NCI-H2196 (cell line): ENCODE results near the gene GOLGA1.
A peak's percentile ranks its signal among the peaks of the same experiment; 100 is the strongest.
"Not testable (repeated sequence)": the region's sequence is repeated elsewhere in the genome, so short reads cannot be mapped to it uniquely, and the experiment has no call there.

Source experiments
- DNase-seq: peaks from one replicate; lab custom pipeline; 2025; ENCODE audit not compliant: unreplicated experiment; lab: John Stamatoyannopoulos, UW

Gene GOLGA1

GRCh38 chr9:124860582-124861341, 80.1 kb downstream of the GOLGA1 start:
- DNase-seq = no peak

- no peak for DNase-seq
Measured at GRCh38 chr9:124859803-124860581, 80.9 kb downstream of the GOLGA1 start.

- DNase-seq = no peak
Measured at GRCh38 chr9:124858330-124859046, 82.4 kb downstream of the GOLGA1 start.

GRCh38 chr9:124857533-124858162, 83.2 kb downstream of the GOLGA1 start:
- DNase-seq = no peak

GRCh38 chr9:124855944-124856765, 84.7 kb downstream of the GOLGA1 start:
- no peak for DNase-seq

GRCh38 chr9:124855566-124855943, 85.3 kb downstream of the GOLGA1 start:
- no peak for DNase-seq

GRCh38 chr9:124854822-124855221, 86.1 kb downstream of the GOLGA1 start:
- DNase-seq = no peak

GRCh38 chr9:124854161-124854560, 86.7 kb downstream of the GOLGA1 start:
- DNase-seq = no peak

GRCh38 chr9:124853605-124854143, 87.2 kb downstream of the GOLGA1 start:
- DNase-seq = no peak

GRCh38 chr9:124852829-124853531, 87.9 kb downstream of the GOLGA1 start, which contains the start of gene WDR38:
Gene WDR38 (plus strand): TSS chr9:124853460. CDS start chr9:124853532, 72 bp downstream.
- DNase-seq = peak; percentile 79

GRCh38 chr9:124852121-124852828, 88.6 kb downstream of the GOLGA1 start:
- DNase-seq = no peak

GRCh38 chr9:124849801-124850200, 91.1 kb downstream of the GOLGA1 start:
- DNase-seq = no peak

- no peak for DNase-seq
Measured at GRCh38 chr9:124846969-124847368, 93.9 kb downstream of the GOLGA1 start.

- not testable (repeated sequence) for DNase-seq
Measured at GRCh38 chr9:124846467-124846866, 94.4 kb downstream of the GOLGA1 start.

GRCh38 chr9:124844291-124844690, 96.6 kb downstream of the GOLGA1 start:
- no peak for DNase-seq

- DNase-seq = no peak
Measured at GRCh38 chr9:124843456-124844034, 97.3 kb downstream of the GOLGA1 start.

- DNase-seq = no peak
Measured at GRCh38 chr9:124841075-124841821, 99.6 kb downstream of the GOLGA1 start.
